ENCODE data around the gene APOC4.
"Not testable (repeated sequence)": the region's sequence is repeated elsewhere in the genome, so short reads cannot be mapped to it uniquely, and the experiment has no call there.

APOC4 gene

GRCh38 chr19:44914433-44915206 lies 27.4 kb upstream of the APOC4 start, which contains the start of gene APOC1:
APOC1 (plus strand) TSS chr19:44914608; CDS start chr19:44914892, 284 bp downstream.
- peak; percentile 82 for DNase-seq

- no peak for DNase-seq
These were observed 17.8 kb upstream of the APOC4 start for GRCh38 chr19:44924243-44924725.

- peak; percentile 57 for DNase-seq
These were observed 16.7 kb upstream of the APOC4 start for GRCh38 chr19:44925114-44925891.

- not testable (repeated sequence) for DNase-seq
These were observed 15.6 kb upstream of the APOC4 start for GRCh38 chr19:44926245-44927077.

GRCh38 chr19:44927746-44928145 lies 14.3 kb upstream of the APOC4 start:
- DNase-seq: peak; percentile 83

GRCh38 chr19:44930088-44930487 lies 11.9 kb upstream of the APOC4 start:
- no peak for DNase-seq

GRCh38 chr19:44931541-44931940 lies 10.5 kb upstream of the APOC4 start:
- DNase-seq: no peak

GRCh38 chr19:44939668-44940067 lies 2.4 kb upstream of the APOC4 start:
- no peak for DNase-seq

- DNase-seq: no peak
These were observed 1.8 kb downstream of the APOC4 start for GRCh38 chr19:44943801-44944249.

- DNase-seq: no peak
These were observed 5.1 kb downstream of the APOC4 start for GRCh38 chr19:44947041-44947581.

- no peak for DNase-seq
These were observed 6.2 kb downstream of the APOC4 start for GRCh38 chr19:44948237-44948636.

GRCh38 chr19:44948763-44949374 lies 6.8 kb downstream of the APOC4 start:
- DNase-seq: peak; percentile 33

GRCh38 chr19:44949550-44949949 lies 7.5 kb downstream of the APOC4 start:
- DNase-seq: no peak

GRCh38 chr19:44951179-44952159 lies 9.4 kb downstream of the APOC4 start:
- peak; percentile 83 for DNase-seq

- DNase-seq: no peak
These were observed 12.2 kb downstream of the APOC4 start for GRCh38 chr19:44954278-44954648.

GRCh38 chr19:44954649-44955504 lies 12.8 kb downstream of the APOC4 start, which contains the start of gene CLPTM1:
CLPTM1 (plus strand) TSS chr19:44955380; CDS start chr19:44955396, 16 bp downstream.
- DNase-seq: peak; percentile 97

- peak; percentile 3 for DNase-seq
These were observed 13.7 kb downstream of the APOC4 start for GRCh38 chr19:44955505-44956439.

GRCh38 chr19:44957526-44957925 lies 15.5 kb downstream of the APOC4 start:
- DNase-seq: no peak

Data from fibroblast of skin of scalp (primary cell).